ENCODE results near the gene WDR77.

- TF ChIP-seq KAT7 (CRISPR knock-in tag; IDR thresholded peaks at IDR 0.05; ENCODE audit: borderline replicate concordance) (no peak), MXI1 (IDR thresholded peaks at IDR 0.05; ENCODE audit: borderline replicate concordance, low read depth, low read length) (no peak), TBX3 (IDR thresholded peaks at IDR 0.05; ENCODE audit: borderline replicate concordance) (no peak), RAD21 (CRISPR knock-in tag; IDR thresholded peaks at IDR 0.05) (no peak), ZFP36 (IDR thresholded peaks at IDR 0.05; ENCODE audit: borderline replicate concordance, low read depth, low read length, partially characterized antibody) (no peak), ZNF235 (CRISPR knock-in tag; IDR thresholded peaks at IDR 0.05; ENCODE audit: borderline replicate concordance) (no peak), IKZF1 (IDR thresholded peaks at IDR 0.05) (no peak), ZBTB46 (CRISPR knock-in tag; IDR thresholded peaks at IDR 0.05; ENCODE audit: borderline replicate concordance) (no peak), KLF11 (CRISPR knock-in tag; IDR thresholded peaks at IDR 0.05) (no peak), ZNF652 (CRISPR knock-in tag; IDR thresholded peaks at IDR 0.05; ENCODE audit: borderline replicate concordance, low read depth) (no peak), POLR2A (IDR thresholded peaks at IDR 0.05; ENCODE audit: insufficient read depth in 1 of 2, low read depth in 2 of 2, low read length in 2 of 2) (no peak), MYC (CRISPR knock-in tag; IDR thresholded peaks at IDR 0.05; ENCODE audit: borderline replicate concordance) (no peak)
Measured at GRCh38 chr1:111446967-111447892, 1.8 kb downstream of the WDR77 start.

Measured in HepG2 (cell line).